Stimulated activated CD4-positive, alpha-beta T cell treated with anti-CD3 and anti-CD28 coated beads, Interleukin-4, amount 100 ng/mL, for 24 hours (primary cell): ENCODE data around the gene EPHB1.
"Not testable (repeated sequence)": the region's sequence is repeated elsewhere in the genome, so short reads cannot be mapped to it uniquely, and the experiment has no call there.

Source experiments
- DNase-seq: peaks from one replicate; pipeline ENCODE4 v3.0.0-alpha.2; 2020

Gene EPHB1

DNA sequence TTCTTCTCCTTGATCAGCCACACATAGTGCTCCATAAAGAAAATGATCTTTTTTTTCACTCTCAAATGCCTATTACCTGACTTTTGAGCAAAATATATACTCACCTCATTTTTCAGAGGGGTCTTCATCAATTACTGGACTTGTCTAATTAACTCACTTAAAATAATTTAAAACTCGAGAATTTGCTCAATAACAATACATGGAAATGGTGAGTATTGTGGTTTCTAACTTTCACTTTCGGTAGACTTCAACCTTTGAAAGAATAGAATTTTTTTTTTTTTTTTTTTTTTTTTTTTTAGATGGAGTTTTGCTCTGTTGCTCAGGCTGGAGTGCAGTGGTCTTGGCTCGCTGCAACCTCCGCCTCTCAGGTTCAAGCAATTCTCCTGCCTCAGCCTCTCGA is 17.7 kb upstream of the EPHB1 start:
- DNase-seq, result no peak

- DNase-seq, result not testable (repeated sequence)
Observed at GRCh38 chr3:134788283-134788682, 6.8 kb upstream of the EPHB1 start.

GRCh38 chr3:134790065-134790464 is 5.0 kb upstream of the EPHB1 start:
- DNase-seq, result no peak

- DNase-seq, result no peak
Observed at GRCh38 chr3:134791992-134792391, 3.1 kb upstream of the EPHB1 start.

DNA sequence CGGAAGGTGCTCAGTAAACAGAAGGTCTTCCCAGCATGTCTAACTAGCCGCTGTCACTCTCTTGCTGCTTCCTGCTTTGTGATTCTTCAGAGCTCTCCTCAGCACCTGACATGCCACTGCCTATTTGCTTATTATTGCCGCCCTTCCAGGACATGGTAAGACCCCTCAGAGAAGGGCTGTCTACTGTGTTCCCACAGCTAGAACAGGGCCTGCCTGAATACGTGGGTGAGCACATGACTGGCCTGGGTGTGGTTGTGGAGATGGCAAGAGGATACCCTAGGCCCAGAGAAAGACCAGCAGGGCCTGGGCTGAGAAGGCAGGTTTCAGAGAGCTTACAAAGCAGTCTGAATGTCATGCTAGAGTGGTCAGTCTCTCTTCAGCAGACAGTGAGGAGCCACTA is 2.4 kb upstream of the EPHB1 start:
- no peak for DNase-seq

GRCh38 chr3:134793562-134793961 is 1.5 kb upstream of the EPHB1 start:
- DNase-seq, result no peak

DNA sequence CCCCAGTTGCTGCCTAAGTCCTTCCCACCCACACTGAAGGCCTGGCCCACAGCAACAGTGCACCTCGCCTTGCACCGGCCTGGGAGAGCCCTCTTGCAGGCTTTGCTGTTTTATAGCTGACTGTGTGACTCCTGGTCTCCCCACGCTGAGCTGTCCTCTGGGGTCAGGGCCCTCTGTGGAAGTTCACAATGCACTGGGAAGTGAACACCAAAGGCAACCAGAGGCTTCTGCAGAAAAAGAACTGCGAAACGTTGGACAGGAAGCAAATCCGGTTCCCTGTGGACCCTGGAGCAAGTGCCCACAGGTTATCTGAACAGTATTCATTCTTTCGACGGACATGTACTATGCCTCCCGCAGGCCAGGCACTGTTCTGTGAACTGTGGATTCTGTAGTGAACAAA is 737 bp upstream of the EPHB1 start:
- no peak for DNase-seq

GRCh38 chr3:134795746-134796280 is 753 bp downstream of the EPHB1 start:
- no peak for DNase-seq

GRCh38 chr3:134796281-134797056 is 1.4 kb downstream of the EPHB1 start:
- no peak for DNase-seq

DNA sequence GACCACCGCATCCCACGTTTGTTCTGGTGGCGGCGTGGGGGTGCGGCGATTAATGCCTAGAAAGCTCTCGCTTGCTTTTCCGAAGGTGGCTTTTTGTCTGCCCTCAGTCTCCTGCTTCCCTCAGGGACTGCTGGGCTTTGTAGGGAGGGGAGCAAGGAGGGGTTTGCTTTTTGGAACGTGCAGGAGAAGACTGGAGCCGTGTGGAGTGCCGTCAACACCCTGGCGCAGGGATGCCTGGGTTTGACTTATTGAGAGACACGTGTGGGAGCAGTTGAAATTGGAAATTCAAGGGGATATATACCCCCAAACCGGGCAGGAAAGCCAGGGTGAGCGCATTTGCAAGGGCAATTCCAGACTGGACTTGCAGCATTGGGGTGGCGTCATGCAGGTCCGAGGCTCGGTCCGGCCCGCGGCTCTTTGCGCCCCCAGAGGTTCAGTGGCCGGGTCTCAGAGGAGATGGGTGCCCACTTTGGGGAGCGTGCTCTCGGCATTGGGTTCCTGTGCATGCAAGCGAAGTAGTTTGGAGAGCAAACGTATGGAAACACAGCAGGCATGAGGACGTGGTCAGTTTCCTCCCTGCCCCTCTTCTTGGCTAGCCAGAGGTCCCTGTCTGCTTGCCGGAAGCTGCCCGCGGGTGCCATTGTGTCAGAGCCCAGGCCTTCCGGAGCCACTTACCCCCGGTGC is 2.1 kb downstream of the EPHB1 start:
- DNase-seq, result no peak

DNA sequence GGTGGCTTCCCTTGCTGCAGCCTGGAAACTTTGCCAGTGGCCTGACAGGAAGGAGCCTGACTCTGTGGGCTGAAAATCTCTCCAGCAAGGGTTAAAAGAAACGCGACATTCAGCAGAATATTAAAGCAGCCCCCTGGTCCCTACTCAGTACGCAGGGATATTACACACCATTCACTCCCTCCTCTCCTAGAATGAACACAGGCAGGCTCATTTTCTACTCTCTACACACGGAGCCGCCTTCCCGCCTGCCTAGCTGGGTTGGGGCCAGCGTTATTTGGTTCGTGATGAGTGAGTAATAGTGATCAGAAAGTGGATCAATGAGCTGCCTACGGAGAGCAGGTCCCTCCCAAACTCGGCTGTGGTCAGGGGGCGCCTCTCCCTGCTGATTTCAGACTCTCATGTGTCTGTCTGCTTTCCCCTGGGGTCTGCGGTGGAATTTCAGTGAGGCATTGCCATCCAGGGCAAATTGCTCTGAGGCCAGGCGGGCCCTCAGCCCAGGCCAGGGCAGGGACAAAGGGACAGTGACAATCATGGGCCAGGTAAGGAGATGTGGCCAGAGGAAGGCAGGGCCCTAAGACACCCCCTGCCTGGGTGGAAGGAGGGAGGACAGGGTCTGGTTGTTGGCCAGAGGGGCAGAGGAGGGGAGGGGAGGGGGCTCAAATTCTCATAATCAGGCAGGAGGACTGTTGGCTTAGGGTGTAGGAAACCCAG is 2.8 kb downstream of the EPHB1 start:
- no peak for DNase-seq

DNA sequence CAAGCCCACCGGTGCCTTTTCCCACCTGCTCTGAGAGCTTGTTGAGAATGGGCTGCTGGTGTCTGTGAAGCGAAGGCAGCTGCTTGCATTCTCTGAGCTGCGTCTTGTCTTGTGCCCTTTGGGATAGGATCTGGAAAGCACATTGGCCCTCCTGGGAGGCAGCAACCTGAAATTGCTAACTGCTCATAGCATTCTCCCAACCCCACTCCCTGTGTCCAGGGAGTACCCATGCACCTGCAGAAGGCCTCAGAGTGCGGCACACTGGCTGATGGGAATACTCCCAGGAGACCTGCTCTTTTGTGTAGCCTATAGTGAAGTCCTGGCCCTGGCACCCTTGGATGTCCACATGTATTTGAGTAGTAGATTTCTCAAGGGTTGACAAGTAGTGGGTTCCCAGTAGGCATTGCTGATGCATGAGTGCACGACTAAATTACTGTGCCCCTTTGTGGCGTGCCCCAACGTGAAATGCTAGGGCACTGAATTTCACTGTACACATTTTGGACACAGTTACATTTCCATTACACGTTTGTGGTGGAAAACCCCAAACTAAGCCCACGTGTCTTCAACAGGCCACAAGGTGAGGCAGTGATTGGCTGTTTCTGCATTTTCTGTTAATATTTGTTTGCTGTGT is 3.7 kb downstream of the EPHB1 start:
- no peak for DNase-seq

DNA sequence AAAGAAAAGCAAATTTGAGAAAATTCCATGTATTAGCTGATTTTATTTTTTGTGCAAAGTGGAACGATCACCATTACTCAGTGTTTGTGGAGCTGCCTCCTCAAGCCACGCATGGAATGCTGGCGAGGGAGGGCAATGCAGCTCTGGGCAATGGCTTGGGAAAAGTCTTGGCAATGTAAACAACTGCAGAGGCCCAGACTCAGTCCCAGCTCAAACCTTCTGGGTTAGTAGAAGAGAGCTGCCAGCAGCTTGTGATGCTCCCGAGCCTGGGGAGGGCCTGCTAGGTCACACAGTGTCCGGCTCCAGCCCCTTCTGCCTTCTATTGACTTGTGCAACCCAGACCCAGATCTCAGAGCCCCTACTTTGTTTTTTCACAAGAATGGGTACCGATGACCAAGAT is 4.3 kb downstream of the EPHB1 start:
- no peak for DNase-seq

DNA sequence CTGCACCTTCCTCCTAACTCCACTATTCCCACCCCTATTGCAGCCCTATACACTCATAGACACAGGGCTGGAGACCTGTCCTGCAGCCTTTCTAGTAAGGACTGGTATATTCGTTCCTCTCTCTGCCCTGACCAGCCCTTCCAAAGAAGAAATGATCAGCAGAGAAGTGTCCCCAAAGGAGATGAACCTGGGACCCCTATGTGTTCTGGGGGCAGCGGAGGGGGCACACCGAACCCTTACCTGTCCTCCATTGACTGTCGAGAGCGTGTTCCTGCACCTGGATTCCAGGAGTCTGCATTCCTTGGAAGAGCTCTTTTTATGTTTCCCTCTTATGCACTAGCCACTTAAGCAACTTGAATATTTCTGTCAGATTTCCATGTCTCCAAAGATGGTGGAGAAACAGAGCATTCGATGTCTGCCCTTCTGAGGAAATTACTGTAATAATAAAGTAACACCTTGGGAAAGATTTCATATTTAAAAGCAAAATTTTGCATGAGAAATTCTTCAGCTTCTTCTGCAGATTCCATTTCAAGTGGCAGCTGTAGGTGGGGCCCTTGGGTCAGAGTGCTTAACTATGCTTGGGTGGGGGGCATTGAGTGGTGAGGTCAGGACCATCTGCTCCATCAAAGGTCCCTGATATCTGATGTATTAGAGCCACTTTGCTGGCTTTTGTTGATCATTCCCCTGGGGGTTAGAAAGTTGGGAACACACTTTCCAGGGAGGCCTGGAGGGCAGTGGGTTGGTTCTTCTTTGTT is 6.3 kb downstream of the EPHB1 start:
- DNase-seq, result no peak

DNA sequence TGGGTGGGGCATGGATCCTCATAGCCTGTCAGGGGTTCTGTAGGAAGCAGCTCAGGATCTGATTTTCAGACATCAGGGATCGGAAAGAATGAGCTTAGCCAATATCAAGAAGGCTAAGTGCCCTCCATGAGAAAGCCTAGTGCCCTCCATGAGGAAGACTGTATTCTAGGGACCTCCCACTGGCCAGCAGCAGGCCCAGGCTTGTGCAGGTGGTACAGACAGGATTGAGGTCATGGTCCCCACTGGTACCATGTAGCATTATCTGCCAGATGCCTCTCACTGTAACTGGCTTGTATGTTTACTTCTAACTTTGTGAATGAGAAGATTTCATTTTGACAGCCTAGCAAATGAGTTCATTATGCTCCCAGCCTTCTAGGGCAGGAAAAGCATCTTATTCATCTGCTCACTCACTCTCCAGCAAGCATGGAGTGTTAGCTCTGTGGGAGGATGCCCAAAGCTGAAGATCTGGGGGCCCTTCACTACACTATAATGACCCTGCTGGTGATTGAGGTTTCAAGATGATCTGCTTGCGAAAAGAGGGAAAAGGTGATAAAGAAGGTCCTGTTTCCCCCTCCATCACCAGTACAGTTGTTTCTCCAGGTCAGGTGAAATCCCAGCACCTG is 7.5 kb downstream of the EPHB1 start:
- no peak for DNase-seq

- no peak for DNase-seq
Observed at GRCh38 chr3:134803051-134803505, 8.0 kb downstream of the EPHB1 start.

- no peak for DNase-seq
Observed at GRCh38 chr3:134803652-134804051, 8.6 kb downstream of the EPHB1 start.

- no peak for DNase-seq
Observed at GRCh38 chr3:134804508-134805480, 9.7 kb downstream of the EPHB1 start.

- no peak for DNase-seq
Observed at GRCh38 chr3:134807189-134807588, 12.1 kb downstream of the EPHB1 start.

DNA sequence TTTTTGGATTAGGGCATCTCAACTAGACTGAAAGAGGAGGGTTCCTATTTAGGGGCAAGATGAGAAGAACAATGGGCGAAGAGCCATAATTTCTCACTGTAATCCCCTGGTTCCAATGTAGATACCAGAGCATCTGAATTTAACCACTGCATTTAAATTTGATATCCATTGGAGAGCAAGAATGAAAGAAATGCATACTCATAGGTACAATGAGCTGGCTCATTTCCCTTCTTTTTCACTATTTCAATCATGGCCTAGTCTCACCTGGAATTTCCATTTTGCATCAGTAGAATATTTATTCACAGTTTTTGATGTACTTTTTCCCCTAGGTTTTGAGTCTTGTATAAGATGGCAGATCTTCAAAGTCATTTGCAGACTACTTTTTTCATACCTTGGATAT is 13.8 kb downstream of the EPHB1 start:
- DNase-seq, result no peak
